Neural crest cell (in vitro differentiated cells): ENCODE data around the gene GPC6. TPM values are rescaled to one million over a fixed set of nuclear protein-coding genes. Genes with fewer than 3 reads are reported as not detected.

Source experiments
- DNase-seq: peaks from one replicate; pipeline ENCODE4 v3.0.0; 2021; ENCODE audit warnings: low read depth, mixed read lengths, low spot score
- H3K27ac Mint-ChIP-seq: one replicate; pipeline ENCODE4 v1.8.0; 2021; ENCODE audit warnings: mild to moderate bottlenecking, mixed read lengths; ENCODE audit not compliant: unreplicated experiment
- H3K27me3 Mint-ChIP-seq: 2 replicates; pipeline ENCODE4 v1.8.0; 2021; ENCODE audit warnings: low read depth, mild to moderate bottlenecking, mixed read lengths
- H3K36me3 Mint-ChIP-seq: 2 replicates; pipeline ENCODE4 v1.8.0; 2021; ENCODE audit warnings: low read depth, mild to moderate bottlenecking, mixed read lengths
- H3K4me1 Mint-ChIP-seq: 2 replicates; pipeline ENCODE4 v1.8.0; 2021; ENCODE audit warnings: mixed read lengths
- H3K4me3 Mint-ChIP-seq: one replicate; pipeline ENCODE4 v1.8.0; 2021; ENCODE audit warnings: mild to moderate bottlenecking, mixed read lengths
- H3K9me3 Mint-ChIP-seq: 2 replicates; pipeline ENCODE4 v1.8.0; 2021; ENCODE audit warnings: mixed read lengths
- total RNA-seq: library from RNA; stranded (reverse); gene quantifications from 2 replicates; pipeline ENCODE4 v1.2.1, GENCODE V29; 2021
- TF ChIP-seq, protein P1 (sequence below): fragments of 200-600 bp; sonication (generic); conservative IDR thresholded peaks from 2 replicates; pipeline ENCODE4 v1.5.0; 2021; ENCODE audit warnings: antibody characterized with exemption, mild to moderate bottlenecking

GPC6 gene
- total RNA-seq, 1 donor from 2014 or later = 13.4 TPM

DNA sequence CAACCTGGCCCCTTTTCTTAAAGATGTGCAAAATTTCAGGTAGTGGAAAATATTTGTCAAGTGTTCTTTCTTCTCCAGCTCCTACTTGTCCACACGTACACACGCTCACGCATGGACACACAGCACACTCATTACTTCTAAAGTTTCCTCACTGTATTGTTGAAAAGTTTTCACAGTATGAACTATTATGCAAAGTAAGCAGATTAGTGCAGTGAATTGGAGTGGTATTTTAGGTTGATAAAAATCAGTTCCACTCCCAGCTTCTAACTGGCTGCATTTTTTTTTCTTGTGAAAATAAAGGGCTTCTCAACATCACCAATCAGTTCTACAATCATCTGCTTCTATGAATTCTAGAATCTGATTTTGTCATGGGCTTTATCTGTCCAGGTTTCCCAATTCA is 988.4 kb downstream of the GPC6 start:
- Mint-ChIP-seq H3K4me3 (no peak overlapping the region), H3K9me3 (peaks cover 4% of the 10 kb centered on the region), H3K4me1 (peaks cover 40% of the 10 kb centered on the region), H3K27ac (no peak overlapping the region), H3K36me3 (no peaks in the 10 kb centered on the region), H3K27me3 (no peaks in the 10 kb centered on the region)
- TF ChIP-seq, protein P1, sequence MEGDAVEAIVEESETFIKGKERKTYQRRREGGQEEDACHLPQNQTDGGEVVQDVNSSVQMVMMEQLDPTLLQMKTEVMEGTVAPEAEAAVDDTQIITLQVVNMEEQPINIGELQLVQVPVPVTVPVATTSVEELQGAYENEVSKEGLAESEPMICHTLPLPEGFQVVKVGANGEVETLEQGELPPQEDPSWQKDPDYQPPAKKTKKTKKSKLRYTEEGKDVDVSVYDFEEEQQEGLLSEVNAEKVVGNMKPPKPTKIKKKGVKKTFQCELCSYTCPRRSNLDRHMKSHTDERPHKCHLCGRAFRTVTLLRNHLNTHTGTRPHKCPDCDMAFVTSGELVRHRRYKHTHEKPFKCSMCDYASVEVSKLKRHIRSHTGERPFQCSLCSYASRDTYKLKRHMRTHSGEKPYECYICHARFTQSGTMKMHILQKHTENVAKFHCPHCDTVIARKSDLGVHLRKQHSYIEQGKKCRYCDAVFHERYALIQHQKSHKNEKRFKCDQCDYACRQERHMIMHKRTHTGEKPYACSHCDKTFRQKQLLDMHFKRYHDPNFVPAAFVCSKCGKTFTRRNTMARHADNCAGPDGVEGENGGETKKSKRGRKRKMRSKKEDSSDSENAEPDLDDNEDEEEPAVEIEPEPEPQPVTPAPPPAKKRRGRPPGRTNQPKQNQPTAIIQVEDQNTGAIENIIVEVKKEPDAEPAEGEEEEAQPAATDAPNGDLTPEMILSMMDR = no peak
- DNase-seq = no peak

- TF ChIP-seq, protein P1 = no peak
- H3K4me3 Mint-ChIP-seq = no peak overlapping the region
- no peaks in the 10 kb centered on the region for H3K36me3 Mint-ChIP-seq
- no peak for DNase-seq
- H3K4me1 Mint-ChIP-seq = peaks cover 40% of the 10 kb centered on the region
- H3K27ac Mint-ChIP-seq = peak overlapping the region; percentile 89
- H3K27me3 Mint-ChIP-seq = no peaks in the 10 kb centered on the region
- H3K9me3 Mint-ChIP-seq = peaks cover 4% of the 10 kb centered on the region
Measured at GRCh38 chr13:94216476-94216875, 989.9 kb downstream of the GPC6 start.

DNA sequence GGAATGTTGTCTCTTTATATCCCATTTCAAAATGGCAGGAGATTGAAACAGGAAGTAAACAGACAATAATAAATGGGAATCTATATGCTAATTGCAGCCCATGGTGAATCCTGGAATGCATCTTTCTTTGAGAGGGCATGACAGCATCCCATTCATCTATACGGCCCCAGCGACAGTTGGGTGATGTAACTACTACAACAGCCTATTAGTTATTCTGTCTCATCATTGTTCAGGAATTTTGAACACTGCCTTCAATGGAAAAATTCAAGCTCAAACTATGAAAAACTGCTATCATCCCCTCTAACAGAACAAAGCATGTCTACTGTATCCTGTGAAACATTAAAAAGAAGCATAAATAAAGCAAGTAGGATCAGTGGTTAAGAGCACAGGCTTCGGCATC is 990.8 kb downstream of the GPC6 start:
- H3K27ac Mint-ChIP-seq = peak overlapping the region; percentile 94
- peaks cover 4% of the 10 kb centered on the region for H3K9me3 Mint-ChIP-seq
- no peak for DNase-seq
- peaks cover 40% of the 10 kb centered on the region for H3K4me1 Mint-ChIP-seq
- no peaks in the 10 kb centered on the region for H3K27me3 Mint-ChIP-seq
- TF ChIP-seq, protein P1 = no peak
- H3K4me3 Mint-ChIP-seq = no peak overlapping the region
- H3K36me3 Mint-ChIP-seq = no peaks in the 10 kb centered on the region

GRCh38 chr13:94218537-94218936 is 991.9 kb downstream of the GPC6 start:
- Mint-ChIP-seq H3K9me3 (peaks cover 4% of the 10 kb centered on the region), H3K27ac (no peak overlapping the region), H3K36me3 (no peaks in the 10 kb centered on the region), H3K27me3 (no peaks in the 10 kb centered on the region), H3K4me3 (no peak overlapping the region), H3K4me1 (peaks cover 40% of the 10 kb centered on the region)
- DNase-seq = no peak
- TF ChIP-seq, protein P1 = no peak

GRCh38 chr13:94218951-94219350 is 992.3 kb downstream of the GPC6 start:
- no peak for DNase-seq
- Mint-ChIP-seq H3K36me3 (no peaks in the 10 kb centered on the region), H3K9me3 (peaks cover 4% of the 10 kb centered on the region), H3K27me3 (no peaks in the 10 kb centered on the region), H3K4me1 (peaks cover 40% of the 10 kb centered on the region), H3K27ac (no peak overlapping the region), H3K4me3 (no peak overlapping the region)
- TF ChIP-seq, protein P1 = no peak

GRCh38 chr13:94224670-94225069 is 998.1 kb downstream of the GPC6 start:
- H3K27me3 Mint-ChIP-seq = no peaks in the 10 kb centered on the region
- no peaks in the 10 kb centered on the region for H3K9me3 Mint-ChIP-seq
- H3K27ac Mint-ChIP-seq = no peak overlapping the region
- TF ChIP-seq, protein P1 = no peak
- peaks cover under 1% of the 10 kb centered on the region for H3K36me3 Mint-ChIP-seq
- H3K4me3 Mint-ChIP-seq = no peak overlapping the region
- peaks cover 3% of the 10 kb centered on the region for H3K4me1 Mint-ChIP-seq
- no peak for DNase-seq
